Mononuclear cell (primary cell): ENCODE results near the gene SNCG. TPM values are rescaled to one million over a fixed set of nuclear protein-coding genes. Genes with fewer than 3 reads are reported as not detected.
"Not testable (repeated sequence)": the region's sequence is repeated elsewhere in the genome, so short reads cannot be mapped to it uniquely, and the experiment has no call there.

ENCODE experiments used
- H3K27me3 ChIP-seq: 2 replicates; pipeline ENCODE4 v1.6.0; 2011; ENCODE audit warnings: low read length, control low read depth; ENCODE audit not compliant: insufficient read depth
- H3K4me1 ChIP-seq: 2 replicates; pipeline ENCODE4 v1.5.1; 2011; ENCODE audit warnings: mild to moderate bottlenecking, low read length, control low read depth; ENCODE audit not compliant: insufficient read depth
- H3K4me3 ChIP-seq: 2 replicates; pipeline ENCODE4 v1.5.1; 2011; ENCODE audit warnings: mild to moderate bottlenecking, low read length, moderate library complexity
- H3K9me3 ChIP-seq: 2 replicates; pipeline ENCODE4 v1.5.1; 2011; ENCODE audit warnings: low read depth, mild to moderate bottlenecking, control low read depth, low read length
- total RNA-seq: library from RNA; depleted of rRNA; stranded (reverse); fragments of >200 nt; gene quantifications from one replicate; pipeline ENCODE4 v1.2.3, GENCODE V29; 2012

Gene SNCG
- total RNA-seq, 1 donor: not detected

GRCh38 chr10:86941991-86942421 lies 16.4 kb upstream of the SNCG start:
- H3K27me3 ChIP-seq: no peaks in the 10 kb centered on the region
- peaks cover 5% of the 10 kb centered on the region for H3K4me1 ChIP-seq
- no peaks in the 10 kb centered on the region for H3K9me3 ChIP-seq
- no peak overlapping the region for H3K4me3 ChIP-seq

DNA sequence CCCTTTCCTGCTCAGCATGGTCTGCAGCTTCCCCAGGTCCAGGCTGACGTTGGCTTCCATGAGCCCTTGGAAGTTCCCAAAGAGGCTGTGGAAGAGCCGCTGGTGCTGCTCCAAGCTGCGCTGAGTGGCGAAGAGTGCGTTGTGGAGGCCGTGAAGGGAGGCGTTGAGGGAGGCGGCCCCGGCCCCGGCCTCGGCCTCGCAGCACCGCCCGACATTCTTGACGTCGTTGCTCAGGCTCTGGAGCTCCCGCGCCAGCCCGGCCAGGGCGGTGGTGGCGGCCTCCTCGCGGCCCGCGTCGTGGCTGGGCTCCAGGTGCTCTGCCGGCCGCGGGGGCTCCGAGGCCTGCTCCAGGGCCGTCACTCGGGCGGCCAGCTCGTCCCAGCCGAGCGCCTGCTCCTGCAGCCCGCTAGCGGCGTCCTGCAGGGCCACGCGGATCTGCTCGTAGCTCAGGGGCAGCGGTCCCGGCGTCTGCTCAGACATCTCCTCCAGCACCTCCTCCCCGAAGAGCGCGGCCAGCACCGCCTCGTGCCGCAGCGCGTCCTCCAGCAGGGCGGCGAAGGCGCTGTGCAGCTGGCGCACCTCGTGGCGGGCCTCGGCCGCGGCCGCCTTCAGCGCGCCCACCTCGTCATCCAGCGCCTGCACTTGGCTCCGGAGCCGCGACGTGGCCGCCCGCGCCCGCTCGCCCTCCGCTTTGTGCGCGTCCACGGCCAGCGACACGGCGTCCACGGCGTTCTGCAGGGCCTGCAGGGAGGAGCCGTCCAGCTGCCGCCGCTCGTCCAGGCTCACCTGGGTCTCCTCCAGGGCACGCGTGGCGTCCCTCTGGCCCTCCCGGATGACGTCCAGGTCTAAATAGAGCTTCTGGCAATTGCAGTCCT lies 15.7 kb upstream of the SNCG start:
- peaks cover 5% of the 10 kb centered on the region for H3K4me1 ChIP-seq

GRCh38 chr10:86943316-86944030 lies 14.9 kb upstream of the SNCG start:
- Histone ChIP-seq H3K27me3 (no peaks in the 10 kb centered on the region), H3K4me3 (no peak overlapping the region), H3K9me3 (no peaks in the 10 kb centered on the region), H3K4me1 (peaks cover 5% of the 10 kb centered on the region)

More for the DNA sequence above, 15.7 kb upstream of the SNCG start:
- Histone ChIP-seq H3K27me3 (no peaks in the 10 kb centered on the region), H3K9me3 (no peaks in the 10 kb centered on the region), H3K4me3 (no peak overlapping the region)

- Histone ChIP-seq H3K4me1 (peaks cover 5% of the 10 kb centered on the region), H3K9me3 (no peaks in the 10 kb centered on the region), H3K27me3 (no peaks in the 10 kb centered on the region), H3K4me3 (no peak overlapping the region)
Observed at GRCh38 chr10:86944031-86944419, 14.4 kb upstream of the SNCG start.

GRCh38 chr10:86944471-86944870 lies 13.9 kb upstream of the SNCG start:
- Histone ChIP-seq H3K4me3 (no peak overlapping the region), H3K27me3 (no peaks in the 10 kb centered on the region), H3K9me3 (no peaks in the 10 kb centered on the region), H3K4me1 (peaks cover 4% of the 10 kb centered on the region)

DNA sequence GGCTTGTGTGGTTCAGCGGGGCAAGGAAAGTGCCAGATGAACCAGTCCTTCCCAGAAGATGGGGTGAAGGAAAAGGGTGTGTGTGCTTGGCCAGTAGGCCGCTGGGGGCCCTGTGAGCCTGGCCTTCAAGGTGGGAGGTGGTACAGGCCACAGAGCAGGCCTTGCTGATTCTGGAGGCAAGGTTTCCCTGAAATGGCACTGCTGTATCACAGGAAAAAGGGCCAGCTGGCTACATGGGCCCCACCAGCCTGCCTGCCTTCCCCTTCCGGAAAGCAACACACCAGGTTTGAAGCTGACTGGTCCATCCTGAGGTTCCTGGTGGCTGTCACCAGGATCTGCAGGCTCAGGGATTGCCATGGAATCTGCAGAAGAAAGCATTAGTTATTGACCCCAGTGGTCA lies 13.5 kb upstream of the SNCG start:
- H3K4me1 ChIP-seq: no peaks in the 10 kb centered on the region
- no peaks in the 10 kb centered on the region for H3K9me3 ChIP-seq
- no peak overlapping the region for H3K4me3 ChIP-seq
- no peaks in the 10 kb centered on the region for H3K27me3 ChIP-seq

- no peak overlapping the region for H3K4me3 ChIP-seq
- no peaks in the 10 kb centered on the region for H3K27me3 ChIP-seq
- no peaks in the 10 kb centered on the region for H3K9me3 ChIP-seq
- H3K4me1 ChIP-seq: no peaks in the 10 kb centered on the region
Observed at GRCh38 chr10:86945361-86946212, 12.8 kb upstream of the SNCG start.

GRCh38 chr10:86946213-86947155 lies 11.9 kb upstream of the SNCG start:
- Histone ChIP-seq H3K27me3 (no peaks in the 10 kb centered on the region), H3K9me3 (no peaks in the 10 kb centered on the region), H3K4me3 (no peak overlapping the region), H3K4me1 (no peaks in the 10 kb centered on the region)

GRCh38 chr10:86947806-86948205 lies 10.6 kb upstream of the SNCG start:
- not testable (repeated sequence) for H3K4me1 ChIP-seq, H3K9me3 ChIP-seq, H3K27me3 ChIP-seq, H3K4me3 ChIP-seq

GRCh38 chr10:86950349-86950748 lies 8.1 kb upstream of the SNCG start:
- H3K9me3 ChIP-seq: no peaks in the 10 kb centered on the region
- no peak overlapping the region for H3K4me3 ChIP-seq
- no peaks in the 10 kb centered on the region for H3K4me1 ChIP-seq
- no peaks in the 10 kb centered on the region for H3K27me3 ChIP-seq

DNA sequence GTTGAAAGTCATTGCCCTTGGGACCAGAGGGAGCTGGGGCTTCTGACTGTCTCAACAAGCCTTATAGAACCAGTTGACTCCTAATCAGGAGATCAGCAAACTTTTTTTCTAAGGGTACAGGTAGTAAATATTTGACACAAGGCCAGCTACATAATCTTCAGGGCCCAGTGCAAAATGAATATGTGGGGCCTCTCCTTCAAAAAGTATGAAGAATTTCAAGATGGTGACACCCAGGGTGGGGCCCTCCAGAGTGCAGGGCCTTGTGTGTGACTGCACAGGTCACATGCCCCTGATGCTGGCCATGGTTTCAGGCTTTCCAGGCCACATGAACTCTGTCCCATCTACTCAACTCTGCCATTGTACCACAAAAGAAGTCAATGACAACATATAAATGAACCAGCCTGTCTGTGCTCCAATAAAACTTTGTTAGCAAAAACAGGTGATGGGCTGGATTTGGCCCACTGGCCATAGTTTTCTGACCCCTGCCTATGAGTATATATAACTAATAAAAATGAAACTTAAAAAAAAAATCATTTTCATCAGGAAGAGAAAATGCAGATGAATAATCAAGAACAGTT lies 7.1 kb upstream of the SNCG start:
- no peaks in the 10 kb centered on the region for H3K4me1 ChIP-seq
- H3K27me3 ChIP-seq: no peaks in the 10 kb centered on the region
- H3K4me3 ChIP-seq: no peak overlapping the region
- no peaks in the 10 kb centered on the region for H3K9me3 ChIP-seq

- Histone ChIP-seq H3K4me3 (no peak overlapping the region), H3K9me3 (no peaks in the 10 kb centered on the region), H3K4me1 (no peaks in the 10 kb centered on the region), H3K27me3 (no peaks in the 10 kb centered on the region)
Observed at GRCh38 chr10:86952106-86952505, 6.3 kb upstream of the SNCG start.

DNA sequence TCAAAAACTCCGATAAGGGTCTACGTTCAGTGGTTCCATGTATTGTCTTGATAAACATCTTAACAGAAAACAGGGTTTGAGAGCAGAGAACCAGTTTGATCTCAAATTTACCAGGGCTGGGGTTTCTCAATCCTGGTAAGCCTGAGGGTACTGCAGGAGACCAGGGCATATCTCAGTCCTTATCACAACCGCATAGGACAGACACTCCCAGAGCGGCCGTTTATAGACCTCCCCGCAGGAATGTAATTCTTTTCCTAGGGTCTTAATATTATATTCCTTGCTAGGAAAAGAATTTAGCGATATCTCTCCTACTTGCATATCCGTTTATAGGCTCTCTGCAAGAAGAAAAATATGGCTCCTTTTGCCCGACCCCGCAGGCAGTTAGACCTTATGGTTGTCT lies 5.7 kb upstream of the SNCG start:
- H3K4me1 ChIP-seq, H3K4me3 ChIP-seq, H3K9me3 ChIP-seq, H3K27me3 ChIP-seq: not testable (repeated sequence)
